Measurements from ENCODE around the gene HOXA5. TPM values are rescaled to one million over a fixed set of nuclear protein-coding genes. Genes with fewer than 3 reads are reported as not detected.

The HOXA5 gene
- total RNA-seq, 4 donors from 2014 or later, result 10.7 to 61.0 (median 18.9) TPM

GRCh38 chr7:27151931-27152815 lies 8.7 kb upstream of the HOXA5 start, which contains the start of gene HOXA3:
HOXA3 (minus strand) TSS chr7:27152583; CDS start chr7:27110640, 41,943 bp downstream.
- peak; percentile 72 to 87 for DNase-seq
- no peak for TF ChIP-seq CTCF (IDR thresholded peaks at IDR 0.05)
- peak; percentile 72 to 75 for TF ChIP-seq POLR2A (IDR thresholded peaks at IDR 0.05)
- intact Hi-C loops (cut with DNase I; ENCODE audit: low total_unique reads), result no loop called here
- H3K27ac ChIP-seq, result peak within 1 kb of the TSS; percentile 96
- H3K9me3 ChIP-seq, result no peaks in the 10 kb centered on the region
- H3K4me3 ChIP-seq, result peak within 1 kb of the TSS; percentile 59 to 67
- H3K27me3 ChIP-seq, result no peaks in the 10 kb centered on the region
- no peaks in the 10 kb centered on the region for H3K36me3 ChIP-seq
- peaks cover 0 to 4% of the 10 kb centered on the region in 2 donors for H3K4me1 ChIP-seq

GRCh38 chr7:27151341-27151930 lies 8.0 kb upstream of the HOXA5 start:
- TF ChIP-seq POLR2A (IDR thresholded peaks at IDR 0.05) (no peak), CTCF (IDR thresholded peaks at IDR 0.05) (no peak)
- H3K36me3 ChIP-seq, result no peaks in the 10 kb centered on the region
- H3K27me3 ChIP-seq, result no peaks in the 10 kb centered on the region
- H3K9me3 ChIP-seq, result no peaks in the 10 kb centered on the region
- peaks cover 0 to 4% of the 10 kb centered on the region in 2 donors for H3K4me1 ChIP-seq
- peak; percentile 53 to 58 for DNase-seq
- intact Hi-C loops (cut with DNase I; ENCODE audit: low total_unique reads), result no loop called here
- H3K4me3 ChIP-seq, result peak overlapping the region; percentile 59 to 67
- peak overlapping the region; percentile 96 for H3K27ac ChIP-seq

GRCh38 chr7:27150568-27151340 lies 7.3 kb upstream of the HOXA5 start:
- Histone ChIP-seq H3K27ac (peak overlapping the region; percentile 96), H3K36me3 (no peaks in the 10 kb centered on the region), H3K27me3 (no peaks in the 10 kb centered on the region), H3K9me3 (no peaks in the 10 kb centered on the region), H3K4me1 (peaks cover 0 to 4% of the 10 kb centered on the region in 2 donors), H3K4me3 (peak overlapping the region; percentile 59 to 67)
- TF ChIP-seq POLR2A (IDR thresholded peaks at IDR 0.05), result peak; percentile 78 to 82
- TF ChIP-seq CTCF (IDR thresholded peaks at IDR 0.05), result peak; percentile 78 to 90 (median 82)
- intact Hi-C loops (cut with DNase I; ENCODE audit: low total_unique reads), result no loop called here
- DNase-seq, result peak; percentile 77 to 85

- TF ChIP-seq CTCF (IDR thresholded peaks at IDR 0.05), result no peak
- TF ChIP-seq POLR2A (IDR thresholded peaks at IDR 0.05), result no peak
- Histone ChIP-seq H3K9me3 (no peaks in the 10 kb centered on the region), H3K27me3 (no peaks in the 10 kb centered on the region), H3K27ac (peak overlapping the region; percentile 96), H3K36me3 (no peaks in the 10 kb centered on the region), H3K4me1 (no peaks in the 10 kb centered on the region), H3K4me3 (peak overlapping the region; percentile 59 to 67)
- intact Hi-C loops (cut with DNase I; ENCODE audit: low total_unique reads), result loop anchor here (10.0 kb wide), 1 partner anchor 55 kb away; the partner anchor contains the start of gene HOXA1
- peak; percentile 23 to 39 for DNase-seq
These were observed 6.5 kb upstream of the HOXA5 start for GRCh38 chr7:27149842-27150567.
